ENCODE measurements around the gene MYG1.

DNA sequence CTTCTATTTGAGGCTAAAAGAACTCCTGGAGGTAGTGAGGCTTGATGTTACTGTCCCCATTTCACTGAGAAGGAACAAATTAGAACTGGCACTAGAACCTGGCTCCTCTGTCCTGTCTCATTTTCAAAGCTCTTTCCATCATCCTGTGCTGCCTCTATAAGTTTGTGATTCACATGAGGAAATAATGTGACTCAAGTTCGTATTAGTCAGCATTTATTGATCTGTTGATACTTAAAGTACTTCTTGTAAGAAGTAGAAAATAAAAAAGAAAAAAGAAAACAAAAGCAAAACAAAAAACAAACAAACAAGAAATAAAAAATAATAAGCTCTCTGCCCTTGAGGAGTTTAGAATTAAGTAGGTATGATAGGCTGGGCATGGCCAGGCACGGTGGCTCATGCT lies 33.7 kb upstream of the MYG1 start:
- TF ChIP-seq CTCF (IDR thresholded peaks at IDR 0.05) (no peak), POLR2A (IDR thresholded peaks at IDR 0.05) (no peak)
